Inflammatory macrophage (primary cell): ENCODE results near the gene AMPD3.

ENCODE experiments used
- DNase-seq, 2 donors: peaks; one replicate each; pipeline ENCODE4 v3.0.0-alpha.2; 2020 to 2022

The AMPD3 gene

GRCh38 chr11:10504490-10504889 is 49.4 kb downstream of the AMPD3 start:
- no peak for DNase-seq

DNA sequence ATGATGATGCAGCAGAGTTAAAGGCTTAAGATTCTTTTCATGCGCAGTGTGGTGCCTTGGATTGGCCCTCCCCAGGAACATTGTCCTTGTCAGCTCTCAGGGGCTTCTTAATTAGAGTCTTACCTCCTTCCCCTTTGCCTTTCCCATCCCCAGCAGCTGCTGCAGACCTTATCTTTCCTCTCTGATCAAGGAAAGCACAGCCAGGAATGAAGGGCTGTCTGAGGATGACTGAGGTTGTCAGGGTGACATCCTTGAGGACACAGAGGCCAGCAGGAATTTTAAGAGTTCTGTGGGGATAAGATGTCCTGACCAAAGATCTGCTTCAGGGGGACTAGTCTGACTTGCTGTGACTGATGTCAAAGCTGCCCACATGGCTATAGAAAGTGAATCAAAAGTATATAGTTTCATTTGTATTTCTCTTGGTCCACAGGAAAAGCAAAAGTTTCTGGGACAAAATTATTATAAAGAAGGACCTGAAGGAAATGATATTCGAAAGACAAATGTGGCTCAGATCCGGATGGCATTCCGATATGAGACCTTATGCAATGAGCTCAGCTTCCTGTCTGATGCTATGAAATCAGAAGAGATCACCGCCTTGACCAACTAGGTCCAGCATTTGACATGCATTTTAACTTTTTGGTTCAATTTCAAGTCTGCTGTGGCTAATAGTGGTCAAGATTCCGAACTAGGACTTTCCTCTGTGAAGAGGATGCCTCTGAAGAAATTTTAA is 50.4 kb downstream of the AMPD3 start:
- peak; percentile 14 to 22 for DNase-seq

DNA sequence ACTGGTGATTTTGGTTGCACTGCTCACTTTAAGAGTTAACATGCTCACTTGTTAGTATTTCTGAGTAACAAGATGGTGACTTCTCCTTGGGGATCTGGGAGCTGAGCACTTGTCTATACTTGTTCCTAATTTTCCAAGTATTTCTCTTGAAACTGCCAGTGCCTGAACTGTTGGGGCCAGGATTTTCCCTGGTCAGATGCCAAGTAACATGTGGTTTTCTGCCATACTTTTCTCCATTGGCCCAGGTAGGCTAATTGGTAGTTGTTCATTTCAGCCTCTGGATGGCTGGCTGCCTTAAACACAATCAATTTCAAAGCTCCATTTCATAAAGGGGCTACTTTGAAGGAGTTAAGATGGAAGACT is 50.9 kb downstream of the AMPD3 start:
- no peak for DNase-seq

DNA sequence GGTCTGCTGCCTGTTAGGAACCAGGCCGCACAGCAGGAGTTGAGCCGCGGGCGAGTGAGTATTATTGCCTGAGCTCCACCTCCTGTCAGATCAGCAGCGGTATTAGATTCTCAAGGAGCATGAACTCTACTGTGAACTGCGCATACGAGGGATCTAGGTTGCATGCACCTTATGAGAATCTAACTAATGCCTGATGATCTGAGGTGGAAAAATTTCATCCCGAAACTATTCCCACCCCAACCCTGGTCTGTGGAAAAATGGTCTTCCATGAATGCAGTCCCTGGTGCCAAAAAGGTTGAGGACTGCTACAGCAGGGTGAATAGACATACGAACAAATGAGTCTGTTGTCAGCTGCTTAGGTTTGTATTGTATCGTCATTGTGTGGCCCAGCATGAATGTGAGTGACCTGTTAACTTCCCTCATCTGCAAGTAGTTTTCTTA is 56.1 kb downstream of the AMPD3 start:
- no peak for DNase-seq

DNA sequence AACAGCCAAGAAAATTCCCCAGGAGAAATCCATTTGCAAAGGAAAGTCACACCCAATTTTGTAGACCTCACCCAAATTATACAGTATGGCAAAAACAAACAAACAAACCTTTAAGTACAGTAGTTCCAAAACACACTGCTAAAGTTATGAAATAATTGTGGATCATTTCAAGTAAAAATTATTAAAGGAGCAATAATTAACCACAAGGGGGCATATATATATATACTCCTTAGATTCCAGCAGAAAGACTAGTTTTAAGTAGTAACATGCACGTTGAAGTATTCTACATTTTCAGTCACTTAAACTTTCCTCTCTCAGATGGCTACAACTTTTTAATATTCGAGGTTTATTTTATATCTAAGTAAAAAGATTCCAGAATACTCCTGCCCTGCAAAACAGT is 59.1 kb downstream of the AMPD3 start:
- peak in 1 of 2 donors; percentile 65 for DNase-seq

DNA sequence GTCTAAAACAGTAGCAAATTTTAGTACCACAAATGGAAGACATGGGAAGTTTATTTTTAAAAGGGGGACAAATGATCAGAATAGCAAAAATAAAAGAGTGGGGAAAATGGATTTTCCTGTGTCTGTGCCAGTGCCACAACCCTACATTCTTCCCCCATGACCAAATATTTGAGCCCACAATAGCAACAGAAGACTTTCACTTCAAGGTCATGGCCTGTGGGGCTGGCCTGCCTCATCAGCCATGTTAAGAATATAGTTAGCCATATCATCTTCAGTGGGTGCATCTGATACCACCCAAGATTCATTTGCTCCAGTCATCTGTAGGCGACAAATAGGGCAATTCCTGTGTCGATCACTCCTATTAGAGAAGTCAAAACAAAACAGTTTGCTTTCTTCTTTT is 59.6 kb downstream of the AMPD3 start:
- no peak for DNase-seq

- DNase-seq: no peak
Observed at GRCh38 chr11:10515418-10515817, 60.4 kb downstream of the AMPD3 start.

DNA sequence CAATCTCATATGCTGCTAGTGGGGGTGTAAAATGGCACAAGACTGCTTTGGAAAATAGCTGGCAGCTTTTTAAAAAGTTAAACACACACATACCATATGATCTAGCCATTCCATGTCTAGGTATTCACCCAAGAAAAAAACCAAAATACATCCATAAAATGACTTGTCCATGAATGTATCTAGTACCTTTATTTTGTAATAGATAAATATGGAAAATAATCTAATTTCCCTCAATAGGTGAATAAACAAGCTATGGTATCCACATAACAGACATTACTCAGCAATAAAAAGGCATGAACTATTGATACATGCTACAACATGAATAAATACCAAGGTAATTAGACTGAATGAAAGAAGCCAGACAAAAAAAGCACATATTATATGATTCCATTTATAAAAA is 63.1 kb downstream of the AMPD3 start:
- no peak for DNase-seq

DNA sequence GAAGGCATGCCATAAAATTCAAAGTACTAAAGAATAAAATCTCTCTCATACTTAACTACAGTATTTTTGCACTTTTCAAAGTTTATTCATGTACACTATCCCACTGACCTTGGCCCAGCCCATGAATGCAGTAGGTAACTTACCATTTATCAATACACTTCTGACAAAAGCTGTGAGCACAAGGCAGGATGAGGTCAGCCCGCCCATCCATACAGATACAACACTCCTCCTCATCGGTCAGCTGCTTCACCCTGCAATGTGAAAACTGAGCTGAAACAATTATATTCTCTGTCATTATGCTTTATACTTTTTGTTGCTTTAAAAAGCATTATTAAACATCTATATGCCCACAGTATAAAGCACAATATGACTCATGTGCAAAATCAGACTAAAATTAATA is 63.8 kb downstream of the AMPD3 start:
- no peak for DNase-seq

GRCh38 chr11:10519630-10520029 is 64.6 kb downstream of the AMPD3 start:
- DNase-seq: no peak

GRCh38 chr11:10520562-10520961 is 65.5 kb downstream of the AMPD3 start:
- no peak for DNase-seq

DNA sequence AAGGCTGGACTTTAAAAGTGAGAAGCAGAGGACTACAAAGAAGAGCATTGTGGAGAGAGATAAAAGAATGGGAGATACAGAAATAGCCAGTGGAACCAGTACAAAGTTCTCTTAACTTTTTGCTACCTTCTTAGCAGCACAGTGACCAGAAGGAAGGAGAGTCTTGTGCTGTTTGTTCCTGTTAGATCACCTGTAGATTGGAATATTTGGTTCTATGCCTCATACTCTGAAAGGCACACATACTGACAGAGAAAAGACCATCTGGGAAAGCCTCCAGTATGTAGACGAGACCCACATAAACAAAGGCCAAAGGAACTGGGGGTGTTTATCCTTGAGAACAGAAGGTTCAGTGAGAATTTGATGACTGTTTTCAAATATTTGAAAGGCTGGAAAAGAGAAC is 67.2 kb downstream of the AMPD3 start:
- no peak for DNase-seq

DNA sequence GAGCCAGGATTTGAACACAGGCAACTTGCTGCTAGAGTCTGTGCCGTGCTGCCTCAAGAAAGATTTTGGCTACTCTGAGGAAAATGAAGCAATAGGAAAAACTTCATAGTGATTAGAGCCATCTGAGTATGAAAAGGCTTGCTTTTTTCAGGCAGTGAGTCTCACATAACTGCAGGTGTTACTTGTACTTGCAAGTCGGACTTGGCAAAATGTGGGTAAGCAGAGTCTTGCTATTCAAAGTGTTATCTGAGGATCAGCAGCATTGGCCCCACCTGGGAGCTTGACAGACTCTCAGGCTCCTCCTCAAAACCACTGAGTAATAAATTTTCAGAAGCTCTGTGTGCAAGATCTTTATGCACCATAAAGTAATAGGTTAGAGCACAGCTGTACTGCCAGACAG is 67.9 kb downstream of the AMPD3 start:
- no peak for DNase-seq

DNA sequence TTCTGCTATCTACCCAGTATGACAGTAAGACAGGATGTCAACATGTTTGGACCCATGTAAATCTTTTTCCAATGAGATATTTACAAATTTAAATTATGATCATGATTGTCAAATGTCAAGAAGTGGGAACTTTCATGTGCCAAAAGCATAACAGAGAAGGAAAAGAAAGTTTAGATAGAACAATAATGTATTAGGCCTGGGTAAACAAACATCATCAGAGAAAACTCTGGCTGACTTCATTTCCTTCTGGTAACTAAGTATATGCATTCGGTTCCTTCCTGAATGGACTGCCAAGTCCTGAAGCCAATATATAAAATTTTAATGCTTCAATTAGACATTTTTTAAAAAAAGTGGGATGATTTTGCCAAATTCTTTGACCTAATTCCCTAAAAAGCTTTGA is 69.4 kb downstream of the AMPD3 start:
- no peak for DNase-seq

DNA sequence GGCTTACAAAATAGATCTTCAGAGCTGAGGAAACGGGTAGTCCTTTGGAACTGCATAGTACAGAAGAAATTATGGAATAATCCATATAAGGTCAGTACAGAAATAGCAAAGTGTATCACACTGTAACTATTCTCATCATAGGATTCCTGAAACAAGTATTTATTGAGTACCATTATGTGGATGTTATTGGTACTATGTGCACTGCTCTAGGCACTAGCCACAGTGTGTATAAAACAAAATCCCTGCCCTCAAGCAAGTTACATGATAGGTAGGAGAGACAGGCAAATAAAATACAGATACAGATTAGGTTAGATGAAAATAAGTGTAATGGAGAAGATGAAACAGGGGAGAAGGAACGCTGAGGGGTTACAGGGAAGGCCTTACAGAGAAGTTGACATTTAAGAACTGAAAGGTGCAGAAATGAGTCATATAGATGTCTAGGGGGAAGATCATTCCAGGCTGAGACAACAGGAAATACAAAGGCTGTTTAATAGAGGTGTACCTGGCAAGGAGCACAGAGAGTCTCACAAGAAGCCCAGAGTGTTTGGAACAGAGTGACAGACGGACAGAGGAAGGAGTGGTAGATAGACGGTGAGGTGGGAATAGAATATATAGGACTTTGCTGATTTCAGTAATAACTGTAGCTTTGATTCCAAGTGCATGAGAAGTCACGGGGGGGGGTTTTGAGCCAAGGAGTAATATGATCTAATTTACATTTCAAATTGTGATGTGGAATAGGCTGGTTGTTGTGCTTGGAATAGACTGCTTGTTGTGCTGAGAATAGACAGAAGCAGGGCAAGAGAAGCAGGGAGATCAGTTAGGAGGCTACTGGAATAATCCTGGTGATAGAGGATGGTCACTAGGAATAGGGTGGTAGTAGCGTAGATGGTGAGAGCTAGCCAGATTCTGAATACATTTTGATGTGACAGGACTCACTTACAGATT is 72.2 kb downstream of the AMPD3 start:
- DNase-seq: no peak

DNA sequence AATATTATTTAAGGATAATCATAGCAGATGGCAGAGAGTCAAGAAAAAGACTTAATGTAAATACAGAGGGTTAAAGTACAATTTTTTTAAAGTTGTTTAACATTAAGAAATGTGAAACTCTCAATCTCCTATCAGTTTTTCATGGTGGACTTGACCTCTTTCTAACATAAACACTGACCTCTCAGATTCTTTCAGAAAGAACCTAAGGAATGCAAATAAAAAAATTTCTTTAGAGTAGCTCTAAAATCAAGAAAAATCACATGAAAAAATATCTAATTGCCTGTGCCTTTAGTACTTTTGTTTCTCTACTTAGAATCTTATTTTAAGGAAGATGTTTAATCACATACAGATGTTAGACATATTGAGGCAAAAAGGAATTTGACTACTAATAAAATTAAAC is 73.1 kb downstream of the AMPD3 start:
- DNase-seq: no peak

DNA sequence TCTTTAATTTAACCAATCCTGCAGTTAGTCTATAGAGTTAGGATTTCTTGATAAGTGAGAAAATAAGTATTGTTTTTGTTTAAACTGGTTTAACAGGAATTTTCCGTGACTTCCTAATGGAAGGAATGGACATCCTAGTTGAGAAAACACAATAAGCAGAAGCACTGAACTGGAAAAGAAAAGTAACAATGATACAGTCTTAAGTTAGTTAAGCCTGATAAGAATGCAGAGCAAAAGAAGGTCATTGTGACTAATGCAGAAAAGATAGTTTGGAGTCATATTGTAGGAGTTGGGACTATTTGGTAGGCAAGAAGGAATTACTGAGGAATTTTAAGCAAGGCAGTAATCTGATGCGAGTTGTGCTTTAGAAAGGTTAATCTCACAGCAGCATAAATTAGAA is 74.2 kb downstream of the AMPD3 start:
- no peak for DNase-seq

- DNase-seq: no peak
Observed at GRCh38 chr11:10532526-10532925, 77.5 kb downstream of the AMPD3 start.

- DNase-seq: no peak
Observed at GRCh38 chr11:10533323-10533722, 78.3 kb downstream of the AMPD3 start.

- DNase-seq: no peak
Observed at GRCh38 chr11:10534316-10534715, 79.3 kb downstream of the AMPD3 start.

- DNase-seq: no peak
Observed at GRCh38 chr11:10537600-10537999, 82.5 kb downstream of the AMPD3 start.

DNA sequence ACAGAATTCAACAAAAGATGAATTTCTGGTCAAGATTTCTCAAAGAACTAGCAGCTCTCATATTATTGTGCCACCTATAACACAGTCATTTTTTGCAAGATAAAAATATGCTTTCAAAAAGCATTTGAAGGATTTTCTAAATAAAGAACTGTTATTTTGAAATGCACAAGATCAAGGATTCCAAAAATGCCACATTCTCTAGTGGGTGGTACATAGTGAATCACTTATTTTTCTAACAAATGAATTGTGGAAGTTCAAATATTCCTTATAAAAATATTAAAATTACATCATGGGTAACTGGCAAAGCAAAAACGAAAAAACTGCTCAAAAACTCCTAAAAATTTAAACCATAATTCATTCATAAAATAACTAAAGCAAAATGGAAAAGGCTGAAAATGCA is 83.9 kb downstream of the AMPD3 start:
- DNase-seq: no peak

DNA sequence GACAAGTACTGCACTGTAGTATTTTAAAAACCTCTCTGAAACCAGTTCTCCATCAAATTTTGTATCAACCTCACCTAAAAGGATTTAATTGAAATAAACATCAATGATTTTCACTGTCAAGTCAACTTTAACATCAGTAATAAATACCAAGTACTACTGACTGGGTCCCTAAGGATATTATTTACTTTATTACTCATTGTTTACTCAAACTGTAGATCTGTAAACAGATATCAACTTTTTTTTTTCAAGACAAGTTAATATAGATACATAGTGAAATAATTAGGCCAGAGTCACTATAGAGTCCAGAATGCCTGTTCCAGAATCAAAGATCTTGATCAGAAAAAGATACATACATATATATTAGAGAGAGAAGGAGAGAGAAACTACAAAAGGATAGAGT is 84.3 kb downstream of the AMPD3 start:
- DNase-seq: no peak

GRCh38 chr11:10540546-10540914 is 85.5 kb downstream of the AMPD3 start:
- DNase-seq: no peak
